Panc1 (cell line): Measurements from ENCODE around the gene MXD3. TPM values are rescaled to one million over a fixed set of nuclear protein-coding genes. Genes with fewer than 3 reads are reported as not detected.

Experiments
- ATAC-seq: fragments of 200-7000 bp; cut with Tn5 transposase; 2 replicates; pipeline ENCODE4 v1.9.1; 2020; ENCODE audit warnings: mild to moderate bottlenecking, moderate library complexity
- BruUV-seq: library from RNA; stranded (reverse); fragments of 400-500 nt; replicated peaks from 2 replicates; lab custom pipeline; 2021; lab: Mats Ljungman, UMichigan
- CTCF ChIA-PET: fragments of 300-600 bp; sonication (Branson Sonifier 250); formaldehyde crosslinking; loops from one replicate; lab custom pipeline; 2022; ENCODE audit warnings: antibody characterized with exemption; lab: Charles Lee
- POLR2A ChIA-PET: fragments of 300-600 bp; sonication (Branson Sonifier 250); formaldehyde crosslinking; loops from one replicate; lab custom pipeline; 2022; ENCODE audit warnings: antibody characterized with exemption; lab: Charles Lee
- DNase-seq: peaks from one replicate; pipeline ENCODE4 v3.0.0-alpha.2; 2010; ENCODE audit warnings: low read depth, low spot score
- H3K27ac ChIP-seq: 2 replicates; pipeline ENCODE4 v1.5.1; 2011; ENCODE audit warnings: mild to moderate bottlenecking, low read length, inconsistent platforms
- H3K27me3 ChIP-seq: fragments of 200-500 bp; sonication (Bioruptor generic); 2 replicates; pipeline ENCODE4 v1.6.0; 2014; ENCODE audit warnings: low read length, inconsistent platforms; ENCODE audit not compliant: control insufficient read depth, insufficient read depth
- H3K36me3 ChIP-seq: fragments of 200-500 bp; sonication (Bioruptor generic); 2 replicates; pipeline ENCODE4 v1.5.1; 2014; ENCODE audit warnings: inconsistent platforms, mild to moderate bottlenecking, low read length, moderate library complexity; ENCODE audit not compliant: control insufficient read depth, insufficient read depth
- H3K4me1 ChIP-seq: 2 replicates; pipeline ENCODE4 v1.5.1; 2011; ENCODE audit warnings: inconsistent platforms, mild to moderate bottlenecking, low read length, moderate library complexity; ENCODE audit not compliant: control insufficient read depth, insufficient read depth
- H3K4me3 ChIP-seq, 2 experiments: 2 replicates each; pipeline ENCODE4 v1.5.1; 2011 to 2012; ENCODE audit warnings: low read depth in 2 of 2, low read length in 2 of 2, mild to moderate bottlenecking in 2 of 2, inconsistent platforms in 1 of 2, moderate library complexity in 1 of 2
- H3K9me3 ChIP-seq: fragments of 200-500 bp; sonication (Bioruptor generic); 2 replicates; pipeline ENCODE4 v1.5.1; 2014; ENCODE audit warnings: low read depth, mild to moderate bottlenecking, inconsistent platforms, low read length, moderate library complexity; ENCODE audit not compliant: control insufficient read depth, insufficient read depth
- POLR2AphosphoS5 ChIP-seq: IDR thresholded peaks from 2 replicates; pipeline ENCODE4 v1.6.1; 2012; ENCODE audit warnings: mild to moderate bottlenecking, low read depth, low read length, moderate library complexity
- SIN3A ChIP-seq: IDR thresholded peaks from 2 replicates; pipeline ENCODE4 v1.6.1; 2012; ENCODE audit warnings: low read depth, mild to moderate bottlenecking, low read length, moderate library complexity, borderline replicate concordance; ENCODE audit not compliant: insufficient read depth
- TCF7L2 ChIP-seq: IDR thresholded peaks from 2 replicates; pipeline ENCODE4 v1.6.1; 2011; ENCODE audit warnings: mild to moderate bottlenecking, low read depth, low read length, inconsistent platforms
- in situ Hi-C: cut with HindIII; loops from 2 replicates; pipeline ENCODE4 v1.10.0; 2016; ENCODE audit warnings: low sequenced_read_pairs, low pct_unique_long_range_greater_than_20kb
- intact Hi-C: fragments of 100-400 bp; cut with micrococcal nuclease; formaldehyde crosslinking; loops from one replicate; pipeline ENCODE4 v1.10.0; 2022; ENCODE audit not compliant: unreplicated experiment
- total RNA-seq: library from RNA; stranded (reverse); gene quantifications from one replicate; pipeline ENCODE4 v1.2.1, GENCODE V29; 2021; ENCODE audit not compliant: unreplicated experiment
- TF ChIP-seq, protein P1 (sequence below): fragments of 450-650 bp; IDR thresholded peaks from 2 replicates; pipeline ENCODE4 v1.5.1; 2017; ENCODE audit warnings: mild to moderate bottlenecking
- TF ChIP-seq, protein P2 (sequence below), 2 experiments: IDR thresholded peaks; 2 replicates each; pipeline ENCODE4 v1.6.1; 2011 to 2012; ENCODE audit warnings: low read depth in 2 of 2, control low read depth in 1 of 2, low read length in 1 of 2, mild to moderate bottlenecking in 1 of 2, moderate library complexity in 1 of 2; ENCODE audit not compliant: insufficient read depth in 1 of 2

MXD3 gene
- total RNA-seq, 1 experiment from 2014 or later: 12.0 TPM

DNA sequence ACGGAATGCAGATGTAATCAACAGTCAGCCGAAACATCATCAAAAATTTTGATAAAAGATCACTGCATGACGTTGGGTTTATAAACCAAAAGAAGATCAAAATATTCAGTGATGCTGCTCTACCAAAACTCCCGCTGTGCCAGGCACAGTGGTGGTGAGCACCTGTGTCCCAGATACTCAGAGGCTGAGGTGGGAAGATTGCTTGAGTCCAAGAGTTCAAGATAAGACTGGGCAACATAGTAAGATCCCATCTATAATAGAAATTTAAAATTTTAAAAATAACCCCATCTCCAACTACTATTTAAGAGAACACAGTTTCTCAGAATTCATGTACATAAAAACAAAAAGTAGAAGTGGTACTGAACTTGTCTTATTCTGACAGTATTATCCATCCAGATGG, 36.0 kb upstream of the MXD3 start:
- Histone ChIP-seq H3K4me3 (no peak overlapping the region), H3K4me1 (peaks cover 23% of the 10 kb centered on the region), H3K27me3 (no peaks in the 10 kb centered on the region), H3K27ac (no peak overlapping the region), H3K9me3 (no peaks in the 10 kb centered on the region), H3K36me3 (no peaks in the 10 kb centered on the region)
- DNase-seq: no peak
- ChIA-PET CTCF (no interaction called here), POLR2A (no interaction called here)
- BruUV-seq: TSS peak; percentile 7
- ATAC-seq: no peak
- intact Hi-C loops (no loop called here), in situ Hi-C loops (no loop called here)
- TF ChIP-seq TCF7L2 (no peak), POLR2AphosphoS5 (no peak), SIN3A (no peak)
- TF ChIP-seq, protein P1, sequence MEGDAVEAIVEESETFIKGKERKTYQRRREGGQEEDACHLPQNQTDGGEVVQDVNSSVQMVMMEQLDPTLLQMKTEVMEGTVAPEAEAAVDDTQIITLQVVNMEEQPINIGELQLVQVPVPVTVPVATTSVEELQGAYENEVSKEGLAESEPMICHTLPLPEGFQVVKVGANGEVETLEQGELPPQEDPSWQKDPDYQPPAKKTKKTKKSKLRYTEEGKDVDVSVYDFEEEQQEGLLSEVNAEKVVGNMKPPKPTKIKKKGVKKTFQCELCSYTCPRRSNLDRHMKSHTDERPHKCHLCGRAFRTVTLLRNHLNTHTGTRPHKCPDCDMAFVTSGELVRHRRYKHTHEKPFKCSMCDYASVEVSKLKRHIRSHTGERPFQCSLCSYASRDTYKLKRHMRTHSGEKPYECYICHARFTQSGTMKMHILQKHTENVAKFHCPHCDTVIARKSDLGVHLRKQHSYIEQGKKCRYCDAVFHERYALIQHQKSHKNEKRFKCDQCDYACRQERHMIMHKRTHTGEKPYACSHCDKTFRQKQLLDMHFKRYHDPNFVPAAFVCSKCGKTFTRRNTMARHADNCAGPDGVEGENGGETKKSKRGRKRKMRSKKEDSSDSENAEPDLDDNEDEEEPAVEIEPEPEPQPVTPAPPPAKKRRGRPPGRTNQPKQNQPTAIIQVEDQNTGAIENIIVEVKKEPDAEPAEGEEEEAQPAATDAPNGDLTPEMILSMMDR: no peak
- TF ChIP-seq, protein P2, sequence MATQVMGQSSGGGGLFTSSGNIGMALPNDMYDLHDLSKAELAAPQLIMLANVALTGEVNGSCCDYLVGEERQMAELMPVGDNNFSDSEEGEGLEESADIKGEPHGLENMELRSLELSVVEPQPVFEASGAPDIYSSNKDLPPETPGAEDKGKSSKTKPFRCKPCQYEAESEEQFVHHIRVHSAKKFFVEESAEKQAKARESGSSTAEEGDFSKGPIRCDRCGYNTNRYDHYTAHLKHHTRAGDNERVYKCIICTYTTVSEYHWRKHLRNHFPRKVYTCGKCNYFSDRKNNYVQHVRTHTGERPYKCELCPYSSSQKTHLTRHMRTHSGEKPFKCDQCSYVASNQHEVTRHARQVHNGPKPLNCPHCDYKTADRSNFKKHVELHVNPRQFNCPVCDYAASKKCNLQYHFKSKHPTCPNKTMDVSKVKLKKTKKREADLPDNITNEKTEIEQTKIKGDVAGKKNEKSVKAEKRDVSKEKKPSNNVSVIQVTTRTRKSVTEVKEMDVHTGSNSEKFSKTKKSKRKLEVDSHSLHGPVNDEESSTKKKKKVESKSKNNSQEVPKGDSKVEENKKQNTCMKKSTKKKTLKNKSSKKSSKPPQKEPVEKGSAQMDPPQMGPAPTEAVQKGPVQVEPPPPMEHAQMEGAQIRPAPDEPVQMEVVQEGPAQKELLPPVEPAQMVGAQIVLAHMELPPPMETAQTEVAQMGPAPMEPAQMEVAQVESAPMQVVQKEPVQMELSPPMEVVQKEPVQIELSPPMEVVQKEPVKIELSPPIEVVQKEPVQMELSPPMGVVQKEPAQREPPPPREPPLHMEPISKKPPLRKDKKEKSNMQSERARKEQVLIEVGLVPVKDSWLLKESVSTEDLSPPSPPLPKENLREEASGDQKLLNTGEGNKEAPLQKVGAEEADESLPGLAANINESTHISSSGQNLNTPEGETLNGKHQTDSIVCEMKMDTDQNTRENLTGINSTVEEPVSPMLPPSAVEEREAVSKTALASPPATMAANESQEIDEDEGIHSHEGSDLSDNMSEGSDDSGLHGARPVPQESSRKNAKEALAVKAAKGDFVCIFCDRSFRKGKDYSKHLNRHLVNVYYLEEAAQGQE (IDR thresholded peaks at IDR 0.05; ENCODE audit: insufficient read depth in 1 of 2, low read depth in 2 of 2, low read length in 1 of 2): no peak

DNA sequence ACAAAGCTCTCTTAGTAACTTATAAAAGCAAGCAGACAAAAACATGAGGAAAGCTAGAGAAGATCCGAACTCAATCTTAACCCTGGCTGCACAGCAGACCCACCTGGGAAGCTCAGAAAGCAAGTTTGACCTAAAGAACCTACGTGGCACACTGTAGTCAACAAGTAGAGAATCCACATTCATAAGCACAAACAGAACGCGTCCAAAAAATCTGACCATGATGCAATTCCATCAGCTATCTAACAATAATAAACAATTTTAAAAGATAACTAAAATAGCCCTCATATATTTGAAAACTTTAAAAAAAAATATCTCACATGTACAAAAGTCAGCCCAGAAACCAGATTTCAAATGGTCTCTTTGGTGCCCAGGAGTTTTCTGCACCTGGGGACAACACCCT, 35.1 kb upstream of the MXD3 start:
- no TSS peak for BruUV-seq

More for the DNA sequence above, 35.1 kb upstream of the MXD3 start:
- Histone ChIP-seq H3K9me3 (no peaks in the 10 kb centered on the region), H3K4me3 (no peak overlapping the region), H3K27ac (no peak overlapping the region), H3K4me1 (peaks cover 23% of the 10 kb centered on the region), H3K27me3 (no peaks in the 10 kb centered on the region), H3K36me3 (peaks cover under 1% of the 10 kb centered on the region; the same call in 1 of the 2 replicates)
- ChIA-PET CTCF (no interaction called here), POLR2A (interaction anchor here (0.6 kb wide), 3 partner anchors 67 to 343 kb away, joined by 4 to 6 read pairs (median 4); no protein-coding TSS in a partner anchor)
- TF ChIP-seq TCF7L2 (no peak), POLR2AphosphoS5 (no peak), SIN3A (no peak)
- TF ChIP-seq, protein P1: no peak
- TF ChIP-seq, protein P2 (IDR thresholded peaks at IDR 0.05; ENCODE audit: insufficient read depth in 1 of 2, low read depth in 2 of 2, low read length in 1 of 2): no peak
- ATAC-seq (no peak), DNase-seq (no peak)
- in situ Hi-C loops: no loop called here
- intact Hi-C loops: no loop called here
